Measurements from ENCODE around the gene SMAP1. TPM values are rescaled to one million over a fixed set of nuclear protein-coding genes. Genes with fewer than 3 reads are reported as not detected.

SMAP1 gene
- total RNA-seq, 6 experiments from 2014 or later: 9.1 to 16.1 (median 12.2) TPM

DNA sequence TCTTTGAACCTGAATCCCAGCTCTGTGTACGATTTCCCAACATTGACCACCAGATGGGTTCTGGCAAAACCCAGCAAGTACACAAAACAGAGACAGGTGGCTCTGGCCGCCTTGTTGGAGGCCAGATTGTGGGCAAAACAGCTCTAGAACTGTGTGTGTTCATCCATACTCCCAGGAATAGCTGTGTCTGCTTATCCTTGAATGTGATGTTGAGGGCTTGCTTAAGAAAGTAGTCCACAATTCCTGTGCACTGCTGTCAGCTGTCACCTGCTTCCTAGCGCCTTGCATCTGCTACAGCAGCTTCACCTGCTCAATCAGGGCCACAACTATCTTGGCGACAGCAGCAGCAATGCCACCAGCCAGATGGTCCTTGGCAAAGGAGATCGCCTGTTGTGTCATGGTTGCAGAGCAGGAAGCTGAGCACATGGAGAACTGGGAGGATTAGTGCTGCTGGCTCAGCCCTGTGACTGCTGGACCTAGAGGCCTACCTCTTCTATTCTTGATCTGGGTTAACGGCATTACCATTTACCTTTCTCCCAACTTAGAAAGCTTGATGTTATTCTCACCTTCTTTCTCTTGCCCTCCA is 3.7 kb upstream of the SMAP1 start:
- WGBS (ENCODE audit: insufficient coverage, low coverage, low lambda C conversion rate, missing lambda C conversion rate): no CpG with 5 or more reads among the region's 6 CpGs
- Histone ChIP-seq H3K4me3 (no peak overlapping the region), H3K9me3 (no peaks in the 10 kb centered on the region), H3K36me3 (no peaks in the 10 kb centered on the region), H3K27ac (no peak overlapping the region), H3K27me3 (no peaks in the 10 kb centered on the region), H3K4me1 (peaks cover 0 to 4% (median under 1%) of the 10 kb centered on the region in 4 donors)
- TF ChIP-seq POLR2A (IDR thresholded peaks at IDR 0.05): no peak
- TF ChIP-seq, protein P1, sequence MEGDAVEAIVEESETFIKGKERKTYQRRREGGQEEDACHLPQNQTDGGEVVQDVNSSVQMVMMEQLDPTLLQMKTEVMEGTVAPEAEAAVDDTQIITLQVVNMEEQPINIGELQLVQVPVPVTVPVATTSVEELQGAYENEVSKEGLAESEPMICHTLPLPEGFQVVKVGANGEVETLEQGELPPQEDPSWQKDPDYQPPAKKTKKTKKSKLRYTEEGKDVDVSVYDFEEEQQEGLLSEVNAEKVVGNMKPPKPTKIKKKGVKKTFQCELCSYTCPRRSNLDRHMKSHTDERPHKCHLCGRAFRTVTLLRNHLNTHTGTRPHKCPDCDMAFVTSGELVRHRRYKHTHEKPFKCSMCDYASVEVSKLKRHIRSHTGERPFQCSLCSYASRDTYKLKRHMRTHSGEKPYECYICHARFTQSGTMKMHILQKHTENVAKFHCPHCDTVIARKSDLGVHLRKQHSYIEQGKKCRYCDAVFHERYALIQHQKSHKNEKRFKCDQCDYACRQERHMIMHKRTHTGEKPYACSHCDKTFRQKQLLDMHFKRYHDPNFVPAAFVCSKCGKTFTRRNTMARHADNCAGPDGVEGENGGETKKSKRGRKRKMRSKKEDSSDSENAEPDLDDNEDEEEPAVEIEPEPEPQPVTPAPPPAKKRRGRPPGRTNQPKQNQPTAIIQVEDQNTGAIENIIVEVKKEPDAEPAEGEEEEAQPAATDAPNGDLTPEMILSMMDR (IDR thresholded peaks at IDR 0.05): no peak
- no peak for DNase-seq
- ATAC-seq: no peak
- intact Hi-C loops (cut with DNase I): no loop called here

DNA sequence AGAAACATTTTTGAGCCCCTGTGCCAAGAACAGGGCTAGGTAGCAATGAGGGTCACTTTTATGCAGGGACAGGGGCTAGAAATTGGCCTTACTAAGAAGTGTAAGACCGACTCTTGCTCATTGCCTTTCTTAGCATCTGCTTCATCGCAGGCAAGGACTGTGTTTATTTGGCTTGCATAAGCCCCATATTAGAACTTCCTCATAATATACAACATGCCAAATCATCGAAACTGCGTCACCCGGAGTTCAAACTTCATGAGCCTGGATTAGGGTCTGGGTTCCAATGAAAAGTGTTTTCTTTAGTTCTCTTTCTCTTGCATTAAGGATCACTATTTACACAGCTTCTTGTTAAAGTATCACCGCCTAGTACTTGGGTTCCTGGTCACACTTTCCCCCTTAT is 977 bp upstream of the SMAP1 start:
- Histone ChIP-seq H3K27ac (peak overlapping the region in 1 of 3 donors; percentile 84), H3K9me3 (no peaks in the 10 kb centered on the region), H3K4me3 (no peak overlapping the region), H3K36me3 (no peaks in the 10 kb centered on the region), H3K27me3 (no peaks in the 10 kb centered on the region), H3K4me1 (peaks cover 0 to 9% (median 4%) of the 10 kb centered on the region in 4 donors)
- TF ChIP-seq, protein P1 (IDR thresholded peaks at IDR 0.05): no peak
- no peak for TF ChIP-seq POLR2A (IDR thresholded peaks at IDR 0.05)
- DNase-seq (no peak), ATAC-seq (no peak)
- intact Hi-C loops (cut with DNase I): no loop called here
- 91% methylated on average over 6 of the region's 6 CpGs for WGBS (ENCODE audit: insufficient coverage, low coverage, low lambda C conversion rate, missing lambda C conversion rate)

GRCh38 chr6:70667256-70667710 is 400 bp upstream of the SMAP1 start:
- TF ChIP-seq POLR2A (IDR thresholded peaks at IDR 0.05): no peak
- TF ChIP-seq, protein P1 (IDR thresholded peaks at IDR 0.05): no peak
- ATAC-seq: no peak
- Histone ChIP-seq H3K9me3 (no peaks in the 10 kb centered on the region), H3K27ac (peak overlapping the region; percentile 29 to 88 (median 84)), H3K4me1 (peaks cover 0 to 9% (median 4%) of the 10 kb centered on the region in 4 donors), H3K36me3 (no peaks in the 10 kb centered on the region), H3K4me3 (peak overlapping the region; percentile 77 to 90 (median 85)), H3K27me3 (no peaks in the 10 kb centered on the region)
- DNase-seq: no peak
- intact Hi-C loops (cut with DNase I): no loop called here
- 17% methylated on average over 9 of the region's 15 CpGs for WGBS (ENCODE audit: insufficient coverage, low coverage, low lambda C conversion rate, missing lambda C conversion rate)

GRCh38 chr6:70668499-70668812 is 773 bp downstream of the SMAP1 start:
- H3K27me3 ChIP-seq: no peaks in the 10 kb centered on the region
- H3K36me3 ChIP-seq: no peaks in the 10 kb centered on the region
- intact Hi-C loops (cut with DNase I): no loop called here
- peaks cover 0 to 9% (median 4%) of the 10 kb centered on the region in 4 donors for H3K4me1 ChIP-seq
- H3K4me3 ChIP-seq: peak overlapping the region; percentile 77 to 90 (median 85)
- TF ChIP-seq POLR2A (IDR thresholded peaks at IDR 0.05): no peak
- TF ChIP-seq, protein P1 (IDR thresholded peaks at IDR 0.05): no peak
- DNase-seq (peak in 1 of 3 donors; percentile 76), ATAC-seq (peak in 1 of 4 donors; percentile 70)
- WGBS (ENCODE audit: insufficient coverage, low coverage, low lambda C conversion rate, missing lambda C conversion rate): 1% methylated on average over 7 of the region's 8 CpGs
- no peaks in the 10 kb centered on the region for H3K9me3 ChIP-seq
- peak overlapping the region; percentile 74 to 88 (median 84) for H3K27ac ChIP-seq

Measured in right lobe of liver (tissue), 6 donors.